Dendritic cell treated with granulocyte-macrophage colony-stimulating factor and Interleukin-4, amounts not matched to agents 40 ng/mL and 50 ng/mL, for 4 days (primary cell): ENCODE measurements around the gene ZC3H18.

Experiments used
- H3K27ac Mint-ChIP-seq: one replicate; pipeline ENCODE4 v1.8.0; 2022; ENCODE audit warnings: mild to moderate bottlenecking, mixed read lengths
- H3K27me3 Mint-ChIP-seq: one replicate; pipeline ENCODE4 v1.8.0; 2022; ENCODE audit warnings: mild to moderate bottlenecking, mixed read lengths
- H3K36me3 Mint-ChIP-seq: one replicate; pipeline ENCODE4 v1.8.0; 2022; ENCODE audit warnings: low read depth, mixed read lengths
- H3K4me1 Mint-ChIP-seq: one replicate; pipeline ENCODE4 v1.8.0; 2022; ENCODE audit warnings: low read depth, mixed read lengths
- H3K4me3 Mint-ChIP-seq: one replicate; pipeline ENCODE4 v1.8.0; 2022; ENCODE audit warnings: mild to moderate bottlenecking, moderate library complexity, mixed read lengths
- H3K9me3 Mint-ChIP-seq: one replicate; pipeline ENCODE4 v1.8.0; 2022; ENCODE audit warnings: mixed read lengths
- intact Hi-C: fragments of 100-400 bp; cut with micrococcal nuclease; formaldehyde crosslinking; loops from one replicate; pipeline ENCODE4 v1.15.0; 2022

The ZC3H18 gene

DNA sequence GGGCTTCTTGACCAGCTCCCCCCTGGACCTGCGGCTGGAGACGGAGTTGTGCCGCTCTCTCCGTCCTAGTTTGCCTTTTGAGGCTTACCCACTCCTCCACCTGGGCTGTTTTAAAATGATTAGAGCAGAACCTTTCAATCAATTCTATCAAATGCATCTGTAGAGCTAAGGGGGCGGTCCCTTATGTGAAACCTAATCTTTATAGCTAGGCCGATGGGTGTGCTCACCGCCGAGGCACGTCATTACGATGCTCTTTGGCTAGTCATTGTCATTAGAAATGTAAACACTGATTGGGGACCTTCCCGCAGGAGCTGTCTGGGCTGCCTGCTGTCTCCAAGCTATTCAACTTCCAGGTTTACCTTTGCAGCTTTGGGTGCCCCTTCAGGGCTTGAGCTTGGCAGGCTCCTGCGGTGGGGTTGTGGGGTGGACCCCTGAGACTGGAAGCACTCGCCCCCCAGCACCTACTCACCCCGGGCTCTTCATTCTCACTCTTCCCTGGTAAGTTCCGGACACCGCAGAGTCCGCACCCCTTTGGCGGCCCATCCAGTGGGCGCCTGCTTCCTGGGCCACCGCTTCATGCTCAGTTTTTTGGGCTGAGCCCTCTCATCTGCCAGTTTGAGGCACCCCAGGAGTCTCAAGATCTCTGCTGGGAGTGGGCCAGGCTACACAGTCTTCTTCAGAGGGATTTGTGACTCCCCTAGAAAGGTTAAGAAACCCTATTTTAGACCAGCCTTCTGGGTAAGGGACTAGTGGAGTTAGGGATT, 47.2 kb downstream of the ZC3H18 start:
- Mint-ChIP-seq H3K9me3 (no peaks in the 10 kb centered on the region), H3K36me3 (peaks cover 91% of the 10 kb centered on the region), H3K27me3 (no peaks in the 10 kb centered on the region), H3K27ac (peak overlapping the region; percentile 20), H3K4me1 (peaks cover 5% of the 10 kb centered on the region), H3K4me3 (no peak overlapping the region)
- intact Hi-C loops, result no loop called here

- intact Hi-C loops, result no loop called here
- Mint-ChIP-seq H3K9me3 (no peaks in the 10 kb centered on the region), H3K4me3 (no peak overlapping the region), H3K36me3 (peaks cover 92% of the 10 kb centered on the region), H3K27me3 (no peaks in the 10 kb centered on the region), H3K4me1 (peaks cover 5% of the 10 kb centered on the region), H3K27ac (peak overlapping the region; percentile 20)
Observed at GRCh38 chr16:88618182-88618955, 48.2 kb downstream of the ZC3H18 start.

- intact Hi-C loops, result no loop called here
- no peak overlapping the region for H3K27ac Mint-ChIP-seq
- H3K27me3 Mint-ChIP-seq, result no peaks in the 10 kb centered on the region
- peaks cover 4% of the 10 kb centered on the region for H3K4me1 Mint-ChIP-seq
- H3K4me3 Mint-ChIP-seq, result no peak overlapping the region
- H3K36me3 Mint-ChIP-seq, result peaks cover 92% of the 10 kb centered on the region
- H3K9me3 Mint-ChIP-seq, result no peaks in the 10 kb centered on the region
Observed at GRCh38 chr16:88618956-88619667, 48.9 kb downstream of the ZC3H18 start.

DNA sequence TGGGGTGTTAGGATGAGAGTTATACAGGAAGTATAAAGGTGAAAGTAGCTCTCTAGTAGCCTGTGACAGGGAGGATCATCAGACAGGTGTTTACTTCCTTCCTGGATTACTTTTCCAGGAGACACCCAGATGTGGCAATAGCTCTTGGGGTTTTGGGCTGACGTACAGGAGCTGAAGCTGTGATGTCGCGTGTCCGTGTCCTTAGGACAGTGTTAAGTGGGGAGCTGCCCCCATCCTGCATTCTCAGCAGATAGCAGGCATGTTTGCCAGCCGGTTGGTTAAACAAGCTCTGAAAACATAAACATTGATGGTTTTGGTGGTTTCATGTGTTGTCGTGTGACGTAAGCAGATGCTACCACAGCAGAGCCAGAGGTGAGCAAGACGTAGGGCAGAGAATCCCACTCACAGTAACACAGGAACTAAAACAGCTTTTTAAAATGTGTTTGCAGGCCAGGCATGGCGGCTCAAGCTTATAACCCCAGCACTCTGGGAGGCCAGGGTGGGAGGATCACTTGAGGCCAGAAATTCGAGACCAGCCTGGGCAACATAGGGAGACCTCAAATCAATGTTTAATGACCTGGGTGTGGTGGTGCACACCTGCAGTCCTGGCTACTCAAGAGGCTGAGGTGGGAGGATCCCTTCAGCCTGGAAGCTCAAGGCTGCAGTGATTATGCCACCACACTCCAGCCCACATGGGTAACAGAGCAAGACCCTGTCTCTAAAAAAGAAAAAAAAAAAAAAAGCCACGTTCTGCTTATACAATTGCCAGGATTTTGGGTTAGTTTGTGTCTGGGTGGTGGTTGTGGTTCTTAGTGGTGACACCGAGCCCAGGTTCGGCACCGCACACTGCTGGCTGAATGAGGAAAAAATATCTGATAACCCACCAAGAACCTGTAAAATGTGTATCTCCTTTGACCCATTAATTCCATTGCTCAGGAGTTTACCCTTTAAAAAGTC, 49.9 kb downstream of the ZC3H18 start:
- Mint-ChIP-seq H3K4me1 (no peaks in the 10 kb centered on the region), H3K27ac (no peak overlapping the region), H3K27me3 (no peaks in the 10 kb centered on the region), H3K4me3 (no peak overlapping the region), H3K36me3 (peaks cover 92% of the 10 kb centered on the region), H3K9me3 (no peaks in the 10 kb centered on the region)
- intact Hi-C loops, result no loop called here

- Mint-ChIP-seq H3K4me1 (no peaks in the 10 kb centered on the region), H3K9me3 (no peaks in the 10 kb centered on the region), H3K4me3 (no peak overlapping the region), H3K27me3 (no peaks in the 10 kb centered on the region), H3K36me3 (peaks cover 92% of the 10 kb centered on the region), H3K27ac (no peak overlapping the region)
- intact Hi-C loops, result no loop called here
Observed at GRCh38 chr16:88622125-88622524, 51.9 kb downstream of the ZC3H18 start.

DNA sequence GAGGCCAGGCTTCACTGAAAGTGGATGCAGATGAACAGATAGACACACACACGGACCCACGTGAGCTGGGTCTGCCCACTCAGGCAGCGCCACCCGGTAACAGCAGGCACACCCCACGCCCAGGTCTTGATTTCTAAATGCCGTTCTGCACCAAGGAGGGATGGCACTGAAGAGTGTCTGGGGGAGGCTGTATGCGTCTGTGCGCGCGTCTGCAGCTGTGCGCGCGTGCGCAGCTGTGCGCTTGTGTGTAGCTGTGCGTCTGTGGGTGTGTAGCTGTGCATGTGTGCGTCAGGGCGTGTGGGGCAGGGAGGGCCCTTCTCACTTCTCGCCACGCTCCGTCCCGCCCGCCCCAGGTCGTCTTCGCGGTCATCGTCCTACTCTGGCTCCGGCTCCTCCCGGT, 52.7 kb downstream of the ZC3H18 start:
- Mint-ChIP-seq H3K4me3 (no peak overlapping the region), H3K27me3 (no peaks in the 10 kb centered on the region), H3K9me3 (no peaks in the 10 kb centered on the region), H3K27ac (no peak overlapping the region), H3K4me1 (no peaks in the 10 kb centered on the region), H3K36me3 (peaks cover 92% of the 10 kb centered on the region)
- intact Hi-C loops, result no loop called here

DNA sequence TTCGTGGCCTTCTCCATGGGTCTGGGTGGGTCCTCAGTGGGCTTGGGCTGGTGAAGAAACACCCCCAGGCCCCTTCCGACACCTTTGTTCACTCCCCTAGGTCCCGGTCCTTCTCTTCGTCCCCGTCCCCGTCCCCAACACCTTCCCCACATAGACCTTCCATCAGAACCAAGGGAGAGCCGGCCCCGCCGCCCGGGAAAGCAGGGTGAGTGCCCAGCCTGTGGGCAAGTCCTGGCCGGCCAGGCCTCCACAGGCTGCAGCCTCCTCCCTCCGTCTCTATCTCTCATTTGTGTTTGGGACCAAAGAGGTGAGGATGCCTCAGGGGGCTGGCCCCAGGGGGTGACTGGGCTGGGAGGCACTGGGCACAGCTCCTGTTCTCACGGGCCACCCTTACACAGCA, 53.7 kb downstream of the ZC3H18 start:
- Mint-ChIP-seq H3K4me3 (no peak overlapping the region), H3K4me1 (no peaks in the 10 kb centered on the region), H3K27ac (no peak overlapping the region), H3K27me3 (no peaks in the 10 kb centered on the region), H3K9me3 (no peaks in the 10 kb centered on the region), H3K36me3 (peaks cover 92% of the 10 kb centered on the region)
- intact Hi-C loops, result no loop called here

GRCh38 chr16:88624481-88624880, 54.3 kb downstream of the ZC3H18 start:
- H3K36me3 Mint-ChIP-seq, result peaks cover 90% of the 10 kb centered on the region

DNA sequence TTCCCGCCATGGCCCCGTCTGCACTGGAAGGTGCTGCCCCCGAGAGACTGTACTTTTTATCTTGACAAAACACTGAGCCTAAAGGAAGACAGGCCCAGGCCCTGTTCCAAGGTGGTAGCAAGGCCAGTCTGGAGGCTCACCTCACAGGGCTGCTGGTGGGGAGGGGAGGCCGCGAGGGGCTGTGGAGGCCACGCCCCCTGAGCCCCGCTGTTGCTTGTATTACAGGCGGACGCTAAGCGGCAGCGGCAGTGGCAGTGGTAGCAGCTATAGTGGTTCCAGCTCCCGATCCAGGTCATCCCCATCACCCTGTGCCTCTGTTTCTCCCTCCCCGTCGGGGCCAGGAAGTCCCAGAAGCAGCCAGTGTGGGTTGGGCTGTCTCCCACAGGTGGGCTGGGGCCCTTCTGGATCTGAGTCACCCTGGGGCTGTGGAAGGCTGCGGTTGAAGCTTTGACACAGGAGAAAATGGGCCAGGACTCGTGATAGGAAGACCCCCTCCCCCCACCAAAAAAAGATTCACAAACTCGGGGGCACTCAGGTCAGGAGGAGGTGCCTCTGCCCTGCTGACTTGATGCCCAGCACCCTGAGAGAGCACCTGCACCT, 54.9 kb downstream of the ZC3H18 start:
- H3K4me3 Mint-ChIP-seq, result no peak overlapping the region
- intact Hi-C loops, result no loop called here
- no peak overlapping the region for H3K27ac Mint-ChIP-seq
- no peaks in the 10 kb centered on the region for H3K27me3 Mint-ChIP-seq
- no peaks in the 10 kb centered on the region for H3K4me1 Mint-ChIP-seq
- peaks cover 90% of the 10 kb centered on the region for H3K36me3 Mint-ChIP-seq
- H3K9me3 Mint-ChIP-seq, result no peaks in the 10 kb centered on the region

More at GRCh38 chr16:88624481-88624880, 54.3 kb downstream of the ZC3H18 start:
- Mint-ChIP-seq H3K4me1 (no peaks in the 10 kb centered on the region), H3K4me3 (no peak overlapping the region), H3K27me3 (no peaks in the 10 kb centered on the region), H3K9me3 (no peaks in the 10 kb centered on the region), H3K27ac (no peak overlapping the region)
- intact Hi-C loops, result no loop called here

- Mint-ChIP-seq H3K9me3 (no peaks in the 10 kb centered on the region), H3K4me1 (peaks cover 9% of the 10 kb centered on the region), H3K27ac (no peak overlapping the region), H3K27me3 (no peaks in the 10 kb centered on the region), H3K36me3 (peaks cover 98% of the 10 kb centered on the region), H3K4me3 (no peak overlapping the region)
- intact Hi-C loops, result no loop called here
Observed at GRCh38 chr16:88626646-88627045, 56.4 kb downstream of the ZC3H18 start.

DNA sequence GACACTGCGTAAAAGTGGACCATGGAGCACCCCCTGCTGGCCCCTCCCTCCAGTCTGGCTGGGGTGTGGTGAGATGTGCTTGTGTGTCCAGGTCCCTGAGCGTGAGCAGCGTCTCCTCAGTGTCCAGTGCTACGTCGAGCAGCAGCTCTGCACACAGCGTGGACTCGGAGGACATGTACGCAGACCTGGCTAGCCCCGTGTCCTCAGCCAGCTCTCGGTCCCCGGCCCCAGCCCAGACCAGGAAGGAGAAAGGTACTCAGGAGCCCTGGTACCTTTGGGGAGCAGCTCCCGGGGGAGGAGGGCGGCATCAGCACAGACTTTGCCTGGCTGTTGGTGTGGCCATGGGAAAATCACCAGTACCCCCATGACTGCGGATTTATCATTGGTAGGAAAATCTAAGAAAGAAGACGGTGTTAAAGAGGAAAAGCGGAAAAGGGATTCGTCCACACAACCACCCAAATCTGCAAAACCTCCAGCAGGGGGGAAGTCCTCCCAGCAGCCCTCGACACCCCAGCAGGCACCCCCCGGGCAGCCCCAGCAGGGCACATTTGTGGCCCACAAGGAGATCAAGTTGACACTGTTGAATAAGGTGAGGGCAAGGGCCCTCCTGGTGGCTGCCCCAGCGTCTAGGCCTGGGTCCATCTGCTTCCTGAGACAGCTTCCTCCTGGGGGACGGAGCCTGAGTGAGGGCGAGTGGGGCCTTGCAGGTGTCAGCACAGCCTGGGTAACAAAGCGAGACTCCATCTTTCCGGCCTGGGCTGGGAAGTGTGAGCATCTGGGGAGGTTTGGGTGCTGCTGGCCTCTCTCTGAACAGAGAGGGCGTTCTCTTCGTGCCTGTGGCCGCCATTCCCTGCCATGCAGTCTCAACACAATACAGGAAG, 57.6 kb downstream of the ZC3H18 start:
- Mint-ChIP-seq H3K27ac (no peak overlapping the region), H3K4me1 (peaks cover 10% of the 10 kb centered on the region), H3K9me3 (no peaks in the 10 kb centered on the region), H3K36me3 (peaks cover 98% of the 10 kb centered on the region), H3K4me3 (no peak overlapping the region), H3K27me3 (no peaks in the 10 kb centered on the region)
- intact Hi-C loops, result no loop called here

DNA sequence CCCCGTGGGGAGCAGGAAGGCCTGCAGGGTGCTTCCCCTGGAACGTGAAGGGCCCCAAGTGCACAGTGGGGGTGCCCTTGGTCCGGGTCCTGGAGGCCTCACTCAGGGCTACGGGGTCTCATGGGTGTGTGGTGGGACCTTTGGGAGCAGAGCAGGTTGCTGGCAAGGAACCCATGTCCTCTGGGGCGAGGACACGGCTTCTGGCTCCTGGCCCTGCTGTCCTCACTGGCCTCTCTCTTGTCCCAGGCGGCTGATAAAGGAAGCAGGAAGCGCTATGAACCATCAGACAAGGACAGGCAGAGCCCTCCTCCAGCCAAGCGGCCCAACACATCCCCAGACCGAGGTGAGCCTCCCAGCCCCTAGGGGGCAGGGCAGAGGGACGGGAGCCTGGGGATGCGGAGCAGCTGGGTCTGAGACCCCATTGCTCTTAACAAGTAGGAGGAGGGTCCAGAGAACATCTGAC, 58.3 kb downstream of the ZC3H18 start:
- Mint-ChIP-seq H3K36me3 (peaks cover 97% of the 10 kb centered on the region), H3K4me3 (no peak overlapping the region), H3K27ac (no peak overlapping the region), H3K27me3 (no peaks in the 10 kb centered on the region), H3K9me3 (no peaks in the 10 kb centered on the region), H3K4me1 (peaks cover 12% of the 10 kb centered on the region)
- intact Hi-C loops, result no loop called here
